GM12878 (cell line): ENCODE results near the gene RANBP1. TPM values are rescaled to one million over a fixed set of nuclear protein-coding genes. Genes with fewer than 3 reads are reported as not detected.

Source experiments
- BACH1 ChIP-seq: fragments of 450-650 bp; IDR thresholded peaks from 2 replicates; pipeline ENCODE4 v1.6.1; 2017; ENCODE audit warnings: mild to moderate bottlenecking, borderline replicate concordance
- CREM ChIP-seq: IDR thresholded peaks from 2 replicates; pipeline ENCODE4 v1.6.1; 2014; ENCODE audit warnings: antibody characterized with exemption, low read depth
- ESRRA ChIP-seq: IDR thresholded peaks from 2 replicates; pipeline ENCODE4 v1.6.1; 2012; ENCODE audit warnings: mild to moderate bottlenecking, low read length, improper control_type of control experiment
- HDAC6 ChIP-seq: fragments of 200-600 bp; sonication (generic); IDR thresholded peaks from one replicate; pipeline ENCODE4 v1.8.0; 2017; ENCODE audit warnings: antibody characterized with exemption; ENCODE audit not compliant: unreplicated experiment
- NFYB ChIP-seq: IDR thresholded peaks from 2 replicates; pipeline ENCODE4 v1.6.1; 2011; ENCODE audit warnings: low read depth, mild to moderate bottlenecking, low read length, improper control_type of control experiment, moderate library complexity; ENCODE audit not compliant: insufficient read depth
- PAX5 ChIP-seq: IDR thresholded peaks from 2 replicates; pipeline ENCODE4 v1.6.1; 2011; ENCODE audit warnings: low read depth, low read length, borderline replicate concordance
- POU2F2 ChIP-seq: IDR thresholded peaks from 3 replicates; pipeline ENCODE4 v1.6.1; 2011; ENCODE audit warnings: low read depth, mild to moderate bottlenecking, low read length, borderline replicate concordance
- PRDM15 ChIP-seq: fragments of 450-650 bp; formaldehyde crosslinking; IDR thresholded peaks from 2 replicates; pipeline ENCODE4 v1.4.0; 2020; ENCODE audit warnings: mild to moderate bottlenecking, moderate library complexity
- SP1 ChIP-seq: IDR thresholded peaks from one replicate; pipeline ENCODE4 v1.6.1; 2011; ENCODE audit warnings: low read depth, low read length
- TCF12 ChIP-seq: IDR thresholded peaks from 2 replicates; pipeline ENCODE4 v1.6.1; 2011; ENCODE audit warnings: low read depth, mild to moderate bottlenecking, low read length
- USF1 ChIP-seq: IDR thresholded peaks from 2 replicates; pipeline ENCODE4 v1.6.1; 2011; ENCODE audit warnings: borderline replicate concordance, low read depth, mild to moderate bottlenecking, moderate library complexity, mixed read lengths, low read length; ENCODE audit not compliant: insufficient read depth; ENCODE audit errors: extremely low read length
- polyA plus RNA-seq, 11 experiments: library from polyadenylated mRNA; depleted of rRNA in 4 of 11; unstranded in 6 of 11; stranded (reverse) in 5 of 11; fragments of >200 nt; fragmentation: Nextera tagmentation in 4 of 11; fragmentation: Illumina TruSeq in 1 of 11; extraction: Ambion mirVana in 4 of 11; extraction: Trizol in 1 of 11; gene quantifications; 1 replicate in 1 of 11; 2 replicates in 10 of 11; pipeline versions ENCODE4 v1.2.1 to v1.2.3, GENCODE V29; 2011 to 2016; ENCODE audit warnings: inconsistent platforms in 2 of 11, missing spikeins in 2 of 11, low read depth in 1 of 11
- total RNA-seq, 4 experiments: library from RNA; depleted of rRNA in 3 of 4; stranded (reverse); fragments of >200 nt in 3 of 4; fragmentation: Illumina TruSeq in 1 of 4; extraction: Trizol in 1 of 4; gene quantifications; 2 replicates each; pipeline versions ENCODE4 v1.2.1 to v1.2.3, GENCODE V29; 2013 to 2021

Gene RANBP1
- total and polyA plus RNA-seq, 10 of the 15 experiments (the other 5 are each of a cell fraction or from before 2014, with no cell fraction given), result 55.3 to 808 (median 394) TPM

GRCh38 chr22:20130731-20131596, 15.1 kb downstream of the RANBP1 start (continued):
- TF ChIP-seq USF1, result no peak
- no peak for TF ChIP-seq TCF12
- TF ChIP-seq SP1, result peak; percentile 42
- TF ChIP-seq HDAC6, result no peak
- TF ChIP-seq NFYB, result peak; percentile 46; the same call in 1 of the 2 replicates
- no peak for TF ChIP-seq CREM
- no peak for TF ChIP-seq POU2F2
- TF ChIP-seq BACH1, result no peak
- TF ChIP-seq PRDM15 (CRISPR knock-in tag), result no peak
- TF ChIP-seq ESRRA, result no peak
- TF ChIP-seq PAX5, result no peak
